ENCODE data around the gene HLF. TPM values are rescaled to one million over a fixed set of nuclear protein-coding genes. Genes with fewer than 3 reads are reported as not detected.
A peak's percentile ranks its signal among the peaks of the same experiment; 100 is the strongest.

The HLF gene, protein sequence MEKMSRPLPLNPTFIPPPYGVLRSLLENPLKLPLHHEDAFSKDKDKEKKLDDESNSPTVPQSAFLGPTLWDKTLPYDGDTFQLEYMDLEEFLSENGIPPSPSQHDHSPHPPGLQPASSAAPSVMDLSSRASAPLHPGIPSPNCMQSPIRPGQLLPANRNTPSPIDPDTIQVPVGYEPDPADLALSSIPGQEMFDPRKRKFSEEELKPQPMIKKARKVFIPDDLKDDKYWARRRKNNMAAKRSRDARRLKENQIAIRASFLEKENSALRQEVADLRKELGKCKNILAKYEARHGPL
- 0.53 and 0.68 TPM in 2 replicates for total RNA-seq (2014; rRNA removed; shearing (Covaris generic))

DNA sequence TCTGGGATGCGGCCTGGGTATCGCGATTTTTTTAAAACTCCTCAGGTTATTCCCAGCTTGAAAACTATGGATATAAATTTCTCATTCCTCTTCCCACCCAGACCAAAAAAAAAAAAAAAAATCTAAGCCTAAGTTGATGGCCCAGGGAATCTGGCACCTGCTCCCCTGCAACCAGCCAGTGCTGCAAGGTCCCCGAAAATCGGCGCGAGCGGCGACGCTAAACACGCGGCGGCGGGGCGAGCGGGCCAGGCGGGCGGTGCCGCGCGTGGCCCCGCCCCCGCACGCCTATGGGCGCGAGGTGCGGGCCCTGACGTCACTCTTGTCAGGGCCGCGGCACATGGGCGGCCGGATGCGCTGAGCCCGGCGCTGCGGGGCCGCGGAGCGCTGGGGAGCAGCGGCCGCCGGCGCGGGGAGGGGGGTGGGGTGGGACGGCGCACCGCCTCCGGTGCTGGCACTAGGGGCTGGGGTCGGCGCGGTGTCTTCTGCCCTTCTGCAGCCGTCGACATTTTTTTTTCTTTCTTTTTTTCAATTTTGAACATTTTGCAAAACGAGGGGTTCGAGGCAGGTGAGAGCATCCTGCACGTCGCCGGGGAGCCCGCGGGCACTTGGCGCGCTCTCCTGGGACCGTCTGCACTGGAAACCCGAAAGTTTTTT, at the start of gene HLF:
Gene HLF (plus strand): TSS at position 316 of the 654 bp plus-strand sequence. CDS start 525 bp downstream, outside the sequence.
- peak; percentile 69 for DNase-seq (ENCODE audit: low spot score)

DNA sequence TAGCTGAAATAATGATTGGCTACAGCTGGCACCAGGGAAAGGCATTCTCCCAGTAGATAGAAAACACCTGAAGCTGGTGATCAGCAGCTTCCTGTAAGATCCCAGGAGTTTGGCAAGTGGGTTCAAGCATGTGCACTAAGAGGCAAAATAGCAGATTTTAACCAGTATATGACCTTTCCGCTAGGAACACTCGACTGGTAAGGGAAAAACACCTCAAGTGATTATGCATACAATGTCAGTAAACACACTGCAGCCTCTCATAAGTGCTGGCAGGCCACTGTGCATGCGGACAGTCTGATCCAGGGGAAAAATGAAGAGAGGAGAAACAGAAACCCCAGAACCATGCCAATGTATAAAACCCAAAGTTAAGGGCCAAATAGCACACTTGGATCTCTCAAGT, 49.0 kb upstream of the HLF start:
- no peak for DNase-seq (ENCODE audit: low spot score)

DNA sequence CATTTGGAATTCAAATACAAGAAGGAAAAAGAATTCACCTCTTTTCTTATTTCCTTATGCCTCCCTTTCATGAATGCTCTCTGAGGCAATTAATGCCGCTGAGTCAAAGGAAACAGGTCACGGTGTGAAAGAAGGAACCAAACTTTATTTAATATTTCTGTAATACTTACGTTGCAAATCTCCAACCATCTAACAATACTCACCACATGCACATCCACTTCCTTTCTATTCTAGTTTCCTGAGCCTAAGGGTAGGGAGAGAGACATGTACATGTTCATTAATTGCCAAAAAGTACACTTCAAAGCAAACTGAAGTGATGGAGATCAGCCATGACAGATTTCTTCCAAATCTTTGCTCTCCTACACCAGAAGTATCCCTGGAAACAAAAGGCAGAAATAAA, 47.9 kb upstream of the HLF start:
- DNase-seq (ENCODE audit: low spot score), result no peak

DNA sequence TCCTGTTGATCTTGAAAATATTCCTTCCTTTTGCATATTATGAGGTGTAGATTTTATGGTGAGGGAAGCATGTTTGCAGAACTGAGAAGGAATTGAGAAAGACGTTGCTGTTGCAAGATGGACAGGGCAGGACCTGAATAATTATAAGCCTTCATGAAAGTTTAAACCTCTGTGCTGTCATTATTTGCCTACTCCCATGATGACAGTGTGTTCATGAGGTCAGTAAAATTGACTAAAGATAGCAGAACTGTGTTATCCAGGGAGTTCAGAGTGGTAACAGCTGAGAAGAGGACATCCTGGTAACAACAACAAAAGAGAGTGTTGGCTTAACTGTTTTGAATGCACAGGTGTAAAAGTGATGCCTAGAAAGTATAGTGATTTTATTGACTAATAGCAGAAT, 45.3 kb upstream of the HLF start:
- DNase-seq (ENCODE audit: low spot score), result no peak

DNA sequence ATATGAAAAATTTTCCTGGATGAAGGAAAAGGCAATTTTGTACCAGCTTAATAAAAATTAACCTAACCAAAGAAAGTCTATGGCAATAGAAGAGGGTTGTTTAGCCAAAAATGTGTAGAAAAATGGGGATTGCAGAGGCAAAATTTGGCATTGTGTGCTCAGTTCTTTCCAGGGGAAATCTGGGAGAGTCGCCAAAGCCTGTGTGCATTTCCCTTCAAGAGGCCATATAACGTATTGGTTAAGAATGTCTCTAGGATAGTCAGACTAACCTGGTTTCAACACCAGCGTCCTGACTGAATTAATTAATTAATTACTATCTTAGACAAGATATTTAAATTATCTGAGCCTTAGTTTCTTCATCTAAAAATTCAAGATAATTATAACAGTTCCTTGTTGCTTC, 44.8 kb upstream of the HLF start:
- DNase-seq (ENCODE audit: low spot score), result no peak

DNA sequence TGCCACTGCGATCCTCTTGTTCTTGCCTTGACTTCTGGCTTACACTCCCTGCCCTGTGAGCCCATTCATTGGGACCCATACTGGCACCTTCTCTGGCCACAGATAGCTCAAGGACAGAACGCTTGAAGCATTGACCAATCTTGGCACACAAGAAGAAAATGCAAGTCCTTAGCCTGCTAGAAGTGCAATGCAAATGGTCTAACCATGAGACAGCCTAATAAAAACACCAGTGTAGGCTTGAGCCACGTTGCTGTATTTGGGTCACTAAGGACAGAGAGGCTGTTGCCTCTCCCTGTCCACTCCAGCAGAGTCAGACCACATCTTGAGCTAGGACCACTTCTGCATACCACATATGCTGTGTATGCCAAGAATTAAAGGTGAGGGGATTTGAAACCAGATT, 41.2 kb upstream of the HLF start:
- no peak for DNase-seq (ENCODE audit: low spot score)

DNA sequence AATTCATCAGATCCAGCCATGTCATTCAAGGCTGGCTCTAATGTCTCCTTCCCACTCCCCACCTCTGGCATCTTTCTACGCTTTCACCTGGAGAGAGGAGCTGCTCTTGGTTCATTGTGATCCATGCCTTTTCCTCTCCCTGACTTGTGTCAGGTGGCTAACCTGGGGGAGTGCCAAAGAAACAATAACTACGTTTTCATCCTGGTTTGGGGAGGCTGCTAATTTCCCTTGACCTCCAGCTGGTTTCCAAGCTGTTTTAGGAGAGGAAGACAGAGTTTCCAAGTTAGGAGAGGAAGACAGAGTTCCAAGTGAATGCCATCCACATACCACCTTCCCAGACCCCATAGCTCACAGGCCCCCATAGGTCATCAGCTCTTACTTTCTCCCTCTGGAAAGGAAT, 40.0 kb upstream of the HLF start:
- no peak for DNase-seq (ENCODE audit: low spot score)

DNA sequence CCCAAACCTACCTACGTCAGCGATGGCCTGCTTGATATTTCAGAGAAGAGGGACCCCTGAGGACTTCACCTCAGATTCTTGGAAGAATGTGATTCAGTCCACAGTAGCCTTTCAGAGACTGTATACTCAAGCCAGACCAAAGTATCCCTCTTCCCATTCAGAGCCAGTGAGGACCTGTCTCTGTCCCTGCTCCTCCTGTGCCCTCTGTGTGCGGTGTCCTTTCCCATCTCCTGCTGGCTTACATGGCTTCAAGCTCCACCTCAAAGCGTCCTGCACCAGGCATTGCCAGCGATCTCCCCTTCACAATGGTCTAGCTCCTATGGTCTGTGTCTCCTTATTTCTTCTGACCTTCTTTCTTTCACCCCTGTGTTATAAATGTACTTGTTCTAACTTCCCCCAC, 39.5 kb upstream of the HLF start:
- DNase-seq (ENCODE audit: low spot score), result no peak

DNA sequence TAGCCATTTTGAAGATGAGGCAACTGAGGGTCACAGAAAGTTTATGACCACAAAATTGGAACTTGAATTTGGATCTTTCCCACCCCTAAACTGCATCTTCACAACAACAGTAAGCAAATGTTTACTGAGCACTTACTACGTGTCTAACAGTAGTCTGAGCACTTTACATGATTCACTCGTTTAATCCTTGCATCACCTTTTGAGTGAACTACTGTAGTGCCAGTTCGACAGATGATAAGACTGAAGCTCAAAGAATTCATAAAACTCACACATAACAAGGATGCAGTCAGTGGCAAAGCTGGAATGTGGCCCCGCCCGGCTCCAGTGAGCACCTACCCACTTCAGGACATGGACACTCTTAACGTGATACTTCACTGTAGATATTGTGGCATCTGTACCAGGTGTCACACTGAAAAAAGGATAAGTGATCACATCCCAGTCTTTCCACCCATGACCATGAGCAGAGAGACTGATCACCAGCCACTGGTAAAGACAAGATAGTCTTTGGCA, 36.0 kb upstream of the HLF start:
- no peak for DNase-seq (ENCODE audit: low spot score)

DNA sequence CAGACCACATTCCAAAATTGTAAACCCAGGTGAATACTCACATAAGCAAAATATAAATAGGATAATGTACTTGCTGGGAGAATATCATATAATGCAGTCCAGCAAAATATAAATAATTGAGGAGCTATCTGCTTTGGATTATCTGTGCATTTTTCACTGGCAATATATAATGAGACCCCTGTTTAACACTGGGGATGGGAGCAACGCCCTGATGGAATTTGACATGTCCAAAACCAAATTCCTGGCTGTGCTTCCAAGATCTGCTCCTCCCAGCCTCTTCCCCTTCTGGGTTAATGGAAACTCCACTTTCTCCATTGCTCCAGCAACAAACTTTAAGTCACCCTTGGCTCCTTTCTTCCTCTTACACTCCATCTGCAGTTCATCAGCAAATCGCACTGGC, 35.5 kb upstream of the HLF start:
- DNase-seq (ENCODE audit: low spot score), result no peak

DNA sequence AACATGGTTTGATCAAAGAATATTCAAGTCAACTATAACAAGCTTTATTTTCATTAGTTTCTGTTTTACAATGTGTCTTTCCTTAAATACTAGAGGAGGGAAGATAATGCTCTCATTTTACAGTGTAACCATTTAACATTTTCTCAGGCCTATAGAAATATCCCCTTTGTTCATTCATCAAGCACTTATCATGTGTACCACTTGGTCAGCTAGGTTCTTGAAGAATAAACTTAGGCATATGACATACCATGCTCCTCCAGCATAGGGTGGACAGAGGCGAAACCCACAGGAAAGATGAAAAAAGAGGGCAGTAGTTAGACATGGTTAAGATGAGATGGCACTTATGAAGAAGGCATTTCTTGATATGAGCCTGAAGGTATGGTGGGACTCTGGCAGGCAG, 34.0 kb upstream of the HLF start:
- no peak for DNase-seq (ENCODE audit: low spot score)

DNA sequence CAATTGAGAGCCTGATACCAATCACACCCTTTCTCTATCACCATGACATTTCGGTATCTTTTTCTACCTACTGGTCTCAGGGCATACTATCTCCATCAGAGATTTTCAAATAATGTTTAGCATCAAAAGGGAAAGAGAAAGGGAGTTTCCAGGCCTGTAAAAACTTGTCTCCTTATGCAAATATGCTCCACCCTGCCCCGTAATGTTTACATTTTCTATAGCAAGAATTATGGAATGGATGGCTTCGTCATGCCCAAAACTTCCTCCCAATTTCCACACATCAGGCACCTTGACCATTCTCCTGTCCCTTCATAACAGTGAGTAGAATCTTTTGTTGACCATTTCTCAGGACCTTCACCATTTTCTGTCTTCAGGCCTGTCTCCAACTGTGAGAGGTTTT, 30.9 kb upstream of the HLF start:
- DNase-seq (ENCODE audit: low spot score), result no peak

DNA sequence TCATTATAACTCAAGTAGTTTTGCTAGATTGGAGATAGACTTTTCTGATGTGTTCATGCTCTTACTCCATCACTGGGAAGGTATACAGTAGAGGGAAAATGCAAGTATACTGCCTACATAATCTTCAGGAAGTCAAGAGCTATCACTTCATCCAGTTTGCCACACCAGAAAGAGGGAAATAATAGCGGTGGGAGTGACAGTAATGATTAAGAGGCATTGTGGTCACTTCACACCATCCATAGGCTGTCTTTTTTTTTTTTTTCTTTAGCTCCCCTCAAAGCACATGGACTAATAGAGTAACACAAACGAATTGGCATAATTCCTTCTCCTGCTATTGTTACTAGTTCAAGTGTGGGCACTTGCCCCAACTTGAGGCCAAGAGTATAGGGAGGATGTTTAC, 28.4 kb upstream of the HLF start:
- no peak for DNase-seq (ENCODE audit: low spot score)

DNA sequence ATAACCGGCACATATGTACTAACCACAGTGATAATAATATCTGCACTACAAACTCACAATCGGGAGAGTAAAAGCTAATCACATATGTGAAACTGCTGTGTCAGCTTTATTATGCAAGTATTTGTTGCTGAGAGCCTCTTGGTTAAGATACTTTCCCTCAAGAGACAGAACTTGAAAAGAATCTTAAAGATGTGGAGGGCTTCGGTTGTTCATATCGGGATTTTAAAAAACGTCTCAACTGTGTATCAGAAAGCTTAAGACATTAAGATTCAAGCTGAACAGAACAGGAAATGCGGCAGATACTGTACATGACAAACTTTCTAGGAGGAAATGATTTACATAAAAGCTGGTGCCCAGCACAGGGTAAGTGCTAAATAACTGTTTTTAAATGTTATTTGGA, 27.5 kb upstream of the HLF start:
- DNase-seq (ENCODE audit: low spot score), result no peak

DNA sequence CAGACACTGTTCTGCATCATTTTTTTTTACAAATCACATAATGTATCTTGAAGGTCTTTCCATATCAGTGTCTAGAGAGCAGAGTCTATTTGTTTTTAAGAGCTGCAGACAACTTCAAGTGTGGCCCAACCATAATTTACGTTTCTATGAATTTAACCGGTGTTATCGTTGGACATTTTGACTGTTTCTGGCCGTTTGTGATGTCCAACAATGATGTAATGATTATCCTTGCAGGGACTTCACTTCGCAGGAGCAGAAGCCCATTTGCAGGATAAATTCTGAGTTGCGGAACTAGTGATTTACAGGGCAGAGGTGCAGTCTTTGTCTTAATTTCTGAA, 26.9 kb upstream of the HLF start:
- DNase-seq (ENCODE audit: low spot score), result no peak

DNA sequence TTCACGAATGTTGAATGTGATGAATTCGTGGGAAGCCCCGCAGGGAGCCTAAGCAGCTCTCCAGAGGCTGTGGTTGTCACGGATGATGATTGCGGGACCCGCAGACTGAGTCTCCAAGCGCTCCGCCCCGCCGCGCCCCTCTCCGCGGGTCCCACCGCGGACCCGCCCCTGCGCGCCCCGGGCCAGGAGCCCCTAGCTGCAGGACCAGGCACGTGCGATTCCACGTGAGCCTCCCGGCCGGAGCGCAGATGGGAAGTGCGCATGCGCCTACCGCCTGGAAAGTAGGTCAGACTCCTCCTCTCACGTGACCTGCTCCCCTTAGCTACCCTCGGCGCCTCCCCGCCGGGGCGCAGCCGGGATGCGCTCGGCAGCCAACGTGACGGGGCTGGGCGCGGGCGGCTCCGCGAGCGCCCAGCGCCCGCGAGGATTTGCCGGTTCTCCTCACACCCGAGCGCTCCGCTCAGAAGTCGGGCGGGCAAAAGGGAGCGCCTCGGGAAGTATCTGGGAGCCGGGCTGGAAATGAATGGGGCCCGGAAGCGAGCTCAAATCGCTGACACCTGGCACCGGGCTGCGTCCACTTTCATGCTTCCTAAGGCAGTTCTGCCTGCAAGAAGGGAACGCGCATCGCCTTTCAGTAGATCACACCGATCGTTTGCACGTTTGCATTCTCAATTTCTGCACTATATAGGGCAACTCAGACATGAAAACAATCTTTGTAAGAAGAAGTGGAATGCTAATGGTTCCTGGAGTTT, 26.4 kb upstream of the HLF start:
- DNase-seq (ENCODE audit: low spot score), result peak; percentile 97

DNA sequence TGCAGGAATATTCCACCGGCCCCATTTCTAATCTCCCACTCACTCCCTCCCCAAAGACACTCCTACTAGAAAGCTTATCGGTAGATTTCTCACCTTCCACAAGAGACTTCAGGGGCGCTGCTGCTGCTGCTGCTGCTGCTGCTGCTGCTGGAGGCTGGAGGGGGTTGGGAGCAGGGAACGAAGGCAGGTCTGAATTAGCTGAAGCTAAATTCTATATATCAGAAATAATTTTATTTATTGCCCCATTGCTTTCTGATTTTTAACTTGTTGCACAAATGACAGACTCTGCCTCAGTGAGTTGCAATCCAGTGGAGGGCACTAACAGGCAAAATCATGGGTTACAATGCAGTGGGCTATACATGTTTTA, 25.8 kb upstream of the HLF start:
- DNase-seq (ENCODE audit: low spot score), result no peak

DNA sequence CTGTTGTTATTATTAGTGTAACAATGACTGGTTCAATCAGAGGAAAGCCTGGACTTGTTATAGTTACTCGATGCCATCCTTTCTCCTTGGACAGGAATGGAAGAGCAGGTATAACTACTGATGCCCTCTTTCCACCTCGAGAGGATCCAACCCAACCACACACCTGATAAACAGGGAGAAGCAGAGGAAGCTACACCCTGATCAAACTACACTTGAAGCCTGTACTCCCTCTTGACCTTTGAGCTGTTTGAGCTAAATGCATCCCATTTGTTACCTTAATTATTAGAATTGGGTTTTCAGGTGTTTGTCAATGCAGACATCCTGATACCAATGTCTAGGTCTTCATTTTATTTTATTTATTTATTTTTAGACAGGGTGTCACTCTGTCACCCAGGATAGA, 23.7 kb upstream of the HLF start:
- no peak for DNase-seq (ENCODE audit: low spot score)

DNA sequence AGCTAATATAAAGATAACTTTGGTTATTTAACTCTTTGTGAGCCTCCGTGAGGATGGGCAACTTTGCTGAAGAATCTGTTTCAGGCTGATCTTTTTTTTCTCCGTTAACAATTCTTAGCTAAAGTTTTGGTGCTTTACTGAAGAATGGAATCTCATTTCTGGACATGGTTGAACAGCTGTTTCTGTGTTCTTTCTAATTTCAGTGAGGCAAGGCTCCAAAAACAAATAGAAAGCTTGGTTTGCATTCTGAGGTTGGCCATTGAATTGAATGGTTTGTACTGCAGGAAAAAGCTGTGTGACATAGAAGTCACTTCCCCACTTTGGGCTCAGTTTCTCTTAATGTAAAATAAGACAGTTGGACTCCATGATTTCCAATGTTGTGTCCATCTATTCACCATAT, 22.3 kb upstream of the HLF start:
- no peak for DNase-seq (ENCODE audit: low spot score)

DNA sequence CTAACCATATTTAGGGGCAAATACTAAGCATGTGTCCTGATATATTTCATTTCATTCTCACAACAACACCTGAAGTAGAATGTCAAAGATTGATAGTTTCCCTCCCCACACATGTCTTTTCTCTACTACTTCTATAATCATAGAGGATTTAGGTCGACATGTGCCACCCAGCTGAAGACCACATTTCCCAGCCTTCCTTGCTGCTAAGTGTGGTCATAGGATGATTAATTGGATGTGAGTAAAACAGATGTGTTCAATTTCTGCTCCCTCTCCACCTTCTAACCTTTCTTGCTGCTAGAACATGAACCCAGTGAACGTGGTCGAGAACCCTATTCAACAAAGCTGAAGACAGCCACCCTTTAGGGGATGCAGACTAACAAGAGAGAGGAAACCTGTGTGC, 18.8 kb upstream of the HLF start:
- no peak for DNase-seq (ENCODE audit: low spot score)

DNA sequence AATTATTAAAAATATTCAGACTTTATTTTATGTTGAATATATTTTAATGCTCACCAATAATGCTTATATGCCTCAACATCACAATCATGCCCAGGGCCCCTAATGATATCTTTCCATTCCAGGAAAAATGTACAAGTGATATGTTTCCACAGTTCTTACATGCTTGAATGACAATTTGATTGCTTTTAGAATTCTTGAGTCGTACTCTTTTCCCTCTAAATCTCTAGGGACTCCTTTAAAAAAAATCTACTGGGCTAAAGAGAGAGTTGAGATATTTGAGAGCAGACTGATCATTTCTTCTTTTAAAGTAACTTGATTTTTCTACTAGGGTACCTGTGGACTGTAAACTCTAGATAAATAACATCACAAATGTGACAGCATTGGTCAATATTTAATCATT, 18.2 kb upstream of the HLF start:
- DNase-seq (ENCODE audit: low spot score), result no peak

DNA sequence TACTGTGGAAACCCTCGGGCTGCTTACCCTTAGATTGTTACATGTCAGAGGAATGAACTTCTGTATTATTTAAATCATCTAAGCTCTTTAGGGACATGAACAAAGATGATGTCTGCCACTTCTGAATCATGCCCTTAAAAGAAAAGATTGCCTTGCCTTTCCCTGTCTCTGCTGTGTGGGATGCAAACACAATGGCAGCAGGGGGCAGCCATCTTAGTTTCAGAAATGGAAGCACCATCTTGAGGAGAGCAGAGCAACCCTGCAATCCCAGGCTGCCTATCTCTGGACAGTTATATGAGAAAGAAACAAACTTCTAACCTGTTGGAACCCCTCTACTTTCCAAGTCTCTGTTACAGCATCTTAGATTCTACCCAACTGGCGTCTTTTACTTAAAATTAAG, 16.7 kb upstream of the HLF start:
- no peak for DNase-seq (ENCODE audit: low spot score)

DNA sequence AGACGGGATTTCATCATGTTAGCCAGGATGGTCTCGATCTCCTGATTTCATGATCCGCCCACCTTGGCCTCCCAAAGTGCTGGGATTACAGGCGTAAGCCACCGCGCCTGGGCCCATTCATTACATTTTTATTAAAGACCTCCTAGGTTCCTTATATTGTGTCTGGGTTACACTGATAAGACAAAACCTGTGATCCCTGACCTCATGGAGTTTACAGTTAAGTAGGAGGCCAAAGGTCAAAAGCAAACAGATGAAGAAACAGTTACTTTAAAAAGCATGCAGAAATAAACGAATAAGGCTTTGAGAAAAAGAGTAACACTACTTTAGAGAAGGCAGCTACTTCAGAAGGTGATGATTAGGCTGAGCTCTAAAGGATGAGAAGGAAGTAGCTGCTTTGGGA, 14.9 kb upstream of the HLF start:
- no peak for DNase-seq (ENCODE audit: low spot score)

Data from H4 (cell line).